Measurements from ENCODE around the gene ARNT2. TPM values are rescaled to one million over a fixed set of nuclear protein-coding genes. Genes with fewer than 3 reads are reported as not detected.

Gene ARNT2
- total and polyA plus RNA-seq, 2 donors (not counting 1 experiment from before 2014, with no cell fraction given): 15.5 to 61.2 TPM

DNA sequence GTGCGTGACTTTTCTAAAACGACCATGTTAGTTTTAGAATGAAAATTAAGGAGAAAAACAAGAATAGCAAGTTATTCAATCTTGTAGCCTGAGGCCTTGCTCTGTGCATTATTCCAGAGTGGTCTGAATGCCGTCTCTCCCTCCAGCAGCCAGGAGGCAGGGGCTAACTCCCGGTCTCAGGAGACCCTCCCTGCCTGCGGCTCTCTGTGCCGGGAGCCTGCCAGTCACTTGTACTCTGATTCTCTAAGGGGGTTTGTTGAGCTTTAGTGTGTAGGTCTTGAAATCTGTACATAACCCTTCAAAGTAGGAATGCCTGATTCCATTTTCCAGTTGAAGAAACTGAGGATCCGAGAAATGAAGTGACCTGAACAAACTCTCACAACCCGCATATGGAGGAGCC, 97.3 kb downstream of the ARNT2 start:
- H3K36me3 ChIP-seq (ENCODE audit: control insufficient read depth, insufficient read depth, low read length): no peaks in the 10 kb centered on the region
- no peak overlapping the region for H2AFZ ChIP-seq (ENCODE audit: low read length)
- H3K27ac ChIP-seq (ENCODE audit: insufficient read depth, low read length): no peak overlapping the region
- DNase-seq (ENCODE audit: low read depth in 2 of 2): no peak
- H3K27me3 ChIP-seq (ENCODE audit: control insufficient read depth, insufficient read depth, low read length): no peaks in the 10 kb centered on the region
- H3K9ac ChIP-seq (ENCODE audit: insufficient read depth, low read length): no peak overlapping the region
- TF ChIP-seq CTCF (conservative IDR thresholded peaks at IDR 0.05 in 1 of 2, IDR thresholded peaks at IDR 0.05 in 1 of 2; ENCODE audit: low read depth in 1 of 2, low read length in 2 of 2): no peak
- TF ChIP-seq EZH2 (IDR thresholded peaks at IDR 0.05; ENCODE audit: low read length, missing control alignments): no peak
- no peak overlapping the region for H3K4me2 ChIP-seq (ENCODE audit: extremely low read depth, insufficient read depth, low read length)
- H3K79me2 ChIP-seq (ENCODE audit: control insufficient read depth, insufficient read depth, low read length): no peaks in the 10 kb centered on the region
- H3K4me1 ChIP-seq (ENCODE audit: control insufficient read depth, extremely low read depth, insufficient read depth, low read length): peaks cover 4% of the 10 kb centered on the region
- no peaks in the 10 kb centered on the region for H4K20me1 ChIP-seq (ENCODE audit: control insufficient read depth, extremely low read depth, insufficient read depth, low read length)
- no peak overlapping the region for H3K4me3 ChIP-seq (replicated peaks in 1 of 4; ENCODE audit: control extremely low read depth in 1 of 4, insufficient read depth in 1 of 4, low read depth in 3 of 4, low read length in 4 of 4)
- no peaks in the 10 kb centered on the region for H3K9me3 ChIP-seq (ENCODE audit: control insufficient read depth, insufficient read depth, low read depth, low read length)

GRCh38 chr15:80502782-80503181, 98.6 kb downstream of the ARNT2 start:
- H3K36me3 ChIP-seq (ENCODE audit: control insufficient read depth, insufficient read depth, low read length): no peaks in the 10 kb centered on the region
- H3K4me1 ChIP-seq (ENCODE audit: control insufficient read depth, extremely low read depth, insufficient read depth, low read length): peaks cover 13% of the 10 kb centered on the region
- no peak overlapping the region for H3K9ac ChIP-seq (ENCODE audit: insufficient read depth, low read length)
- no peak for TF ChIP-seq EZH2 (IDR thresholded peaks at IDR 0.05; ENCODE audit: low read length, missing control alignments)
- no peak for TF ChIP-seq CTCF (conservative IDR thresholded peaks at IDR 0.05 in 1 of 2, IDR thresholded peaks at IDR 0.05 in 1 of 2; ENCODE audit: low read depth in 1 of 2, low read length in 2 of 2)
- no peaks in the 10 kb centered on the region for H3K79me2 ChIP-seq (ENCODE audit: control insufficient read depth, insufficient read depth, low read length)
- no peak for DNase-seq (ENCODE audit: low read depth in 2 of 2)
- H3K27me3 ChIP-seq (ENCODE audit: control insufficient read depth, insufficient read depth, low read length): no peaks in the 10 kb centered on the region
- no peaks in the 10 kb centered on the region for H3K9me3 ChIP-seq (ENCODE audit: control insufficient read depth, insufficient read depth, low read depth, low read length)
- no peaks in the 10 kb centered on the region for H4K20me1 ChIP-seq (ENCODE audit: control insufficient read depth, extremely low read depth, insufficient read depth, low read length)
- no peak overlapping the region for H3K4me3 ChIP-seq (replicated peaks in 1 of 4; ENCODE audit: control extremely low read depth in 1 of 4, insufficient read depth in 1 of 4, low read depth in 3 of 4, low read length in 4 of 4)
- H2AFZ ChIP-seq (ENCODE audit: low read length): no peak overlapping the region
- peak overlapping the region; percentile 19 for H3K27ac ChIP-seq (ENCODE audit: insufficient read depth, low read length)
- H3K4me2 ChIP-seq (ENCODE audit: extremely low read depth, insufficient read depth, low read length): no peak overlapping the region

DNA sequence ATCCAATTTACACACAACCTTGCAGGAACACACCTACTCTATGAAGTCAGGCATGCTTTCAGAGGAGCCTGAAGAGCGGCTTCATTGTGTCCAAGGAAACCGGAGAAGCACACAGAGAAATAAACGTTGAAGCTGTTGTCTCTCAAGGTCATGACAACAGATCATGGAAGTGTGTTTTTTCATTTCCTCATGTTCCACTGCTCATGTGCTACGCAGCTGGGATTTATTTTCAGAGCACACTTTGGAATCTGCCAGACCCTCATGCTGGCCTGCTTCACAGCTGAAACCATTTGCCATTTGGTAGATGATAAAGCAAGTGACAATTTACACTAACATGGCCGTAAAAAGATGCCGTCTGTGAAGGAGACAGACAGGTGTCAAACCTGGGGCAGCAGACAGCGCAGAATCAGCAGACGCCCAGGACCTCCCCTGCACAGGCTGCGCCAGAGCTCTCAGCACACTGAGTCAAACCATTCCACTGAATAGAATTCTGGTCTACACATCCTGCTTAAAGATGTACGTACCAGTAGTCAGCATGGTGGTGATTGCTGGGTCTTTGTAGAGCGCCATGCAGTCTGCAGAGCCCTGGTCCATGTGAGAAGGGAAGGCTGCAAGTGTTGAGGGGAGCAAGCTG, 99.3 kb downstream of the ARNT2 start:
- TF ChIP-seq CTCF (conservative IDR thresholded peaks at IDR 0.05 in 1 of 2, IDR thresholded peaks at IDR 0.05 in 1 of 2; ENCODE audit: low read depth in 1 of 2, low read length in 2 of 2): no peak
- no peak for TF ChIP-seq EZH2 (IDR thresholded peaks at IDR 0.05; ENCODE audit: low read length, missing control alignments)

More for the DNA sequence above, 99.3 kb downstream of the ARNT2 start:
- H4K20me1 ChIP-seq (ENCODE audit: control insufficient read depth, extremely low read depth, insufficient read depth, low read length): no peaks in the 10 kb centered on the region
- no peak overlapping the region for H2AFZ ChIP-seq (ENCODE audit: low read length)
- H3K27me3 ChIP-seq (ENCODE audit: control insufficient read depth, insufficient read depth, low read length): no peaks in the 10 kb centered on the region
- peaks cover 14% of the 10 kb centered on the region for H3K4me1 ChIP-seq (ENCODE audit: control insufficient read depth, extremely low read depth, insufficient read depth, low read length)
- H3K36me3 ChIP-seq (ENCODE audit: control insufficient read depth, insufficient read depth, low read length): no peaks in the 10 kb centered on the region
- no peaks in the 10 kb centered on the region for H3K79me2 ChIP-seq (ENCODE audit: control insufficient read depth, insufficient read depth, low read length)
- no peaks in the 10 kb centered on the region for H3K9me3 ChIP-seq (ENCODE audit: control insufficient read depth, insufficient read depth, low read depth, low read length)
- no peak for DNase-seq (ENCODE audit: low read depth in 2 of 2)
- H3K4me3 ChIP-seq (replicated peaks in 1 of 4; ENCODE audit: control extremely low read depth in 1 of 4, insufficient read depth in 1 of 4, low read depth in 3 of 4, low read length in 4 of 4): no peak overlapping the region
- H3K4me2 ChIP-seq (ENCODE audit: extremely low read depth, insufficient read depth, low read length): no peak overlapping the region
- no peak overlapping the region for H3K9ac ChIP-seq (ENCODE audit: insufficient read depth, low read length)
- peak overlapping the region; percentile 14 for H3K27ac ChIP-seq (ENCODE audit: insufficient read depth, low read length)
